GM18519 (cell line): ENCODE data around the gene ARGFX.
"Not testable (repeated sequence)": the region's sequence is repeated elsewhere in the genome, so short reads cannot be mapped to it uniquely, and the experiment has no call there.

Experiments
- ATAC-seq: cut with Tn5 transposase; IDR thresholded peaks from one replicate; pipeline ENCODE4 v1.9.1; 2021; ENCODE audit warnings: mild to moderate bottlenecking, moderate library complexity; ENCODE audit not compliant: unreplicated experiment, low FRiP score

ARGFX gene

DNA sequence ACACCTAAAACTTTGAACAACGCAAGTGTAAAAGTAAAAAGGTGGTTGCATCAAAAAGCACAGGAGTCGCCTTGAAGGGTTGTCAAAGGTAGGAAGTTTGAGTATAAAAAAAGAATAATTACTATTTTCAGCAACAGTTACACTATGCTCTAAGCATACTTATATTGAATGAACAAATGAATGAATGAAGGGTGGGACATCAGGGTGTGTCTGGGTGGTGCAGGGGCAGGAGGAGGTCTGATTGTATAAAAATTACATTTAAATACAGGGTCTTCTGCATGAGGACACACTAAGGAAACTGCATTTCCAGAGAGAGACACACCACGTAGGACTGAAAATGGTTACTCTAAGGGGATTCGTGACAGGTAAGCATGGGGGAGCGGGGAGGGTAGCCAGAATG, at the start of gene ARGFX:
ARGFX (plus strand) TSS at position 301 of the 400 bp plus-strand sequence. CDS start 2,765 bp downstream, outside the sequence.
- no peak for ATAC-seq

DNA sequence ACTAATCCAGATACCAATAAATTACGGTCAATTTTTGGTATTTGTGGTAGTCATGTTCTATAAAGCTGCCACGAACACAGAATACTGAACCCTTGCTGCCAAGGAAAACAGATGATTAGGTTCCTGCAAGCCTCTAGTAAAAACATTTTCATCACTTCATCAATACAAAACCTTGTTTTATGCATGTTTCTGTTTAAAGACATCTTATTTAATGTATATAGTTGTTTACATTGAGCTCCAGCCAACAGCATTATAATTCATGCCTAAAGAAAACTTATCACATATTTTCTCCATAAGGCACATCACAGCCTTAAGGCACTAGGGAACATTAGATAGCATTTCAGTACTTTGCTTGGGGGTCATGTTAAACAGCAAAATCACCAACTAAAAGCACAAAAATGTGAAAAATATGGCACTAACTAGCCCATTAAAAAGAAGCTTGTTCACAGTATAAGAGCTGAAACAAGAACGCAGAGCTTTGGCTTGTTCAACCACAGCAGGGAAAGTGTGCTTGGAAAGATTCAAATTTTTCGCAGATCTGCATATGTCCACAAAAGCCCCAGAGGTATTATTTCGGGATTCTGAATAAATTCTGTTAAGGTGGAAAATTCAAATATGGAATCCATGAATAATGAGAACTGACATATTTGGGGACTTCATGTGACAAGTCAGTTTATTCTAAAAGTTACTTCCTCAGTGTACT, 49.6 kb upstream of the ARGFX start:
- ATAC-seq: no peak

DNA sequence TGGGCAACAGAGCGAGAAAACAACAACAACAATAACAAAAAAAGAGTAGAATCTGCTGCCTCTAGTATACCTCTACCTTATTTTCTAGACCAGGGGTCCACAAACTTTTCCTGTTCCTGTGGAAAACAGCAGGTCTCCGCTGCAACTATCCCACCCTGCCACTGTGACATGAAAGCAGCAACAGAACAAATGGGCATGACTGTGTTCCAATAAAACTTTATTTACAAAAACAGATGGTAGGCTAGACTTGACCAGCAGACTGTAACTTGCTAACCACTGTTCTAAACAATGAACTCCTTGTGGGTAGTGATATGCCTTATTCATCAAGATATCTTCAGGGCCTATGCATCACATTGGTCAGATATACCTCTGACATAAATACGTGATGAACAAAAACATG, 47.2 kb upstream of the ARGFX start:
- ATAC-seq: no peak

DNA sequence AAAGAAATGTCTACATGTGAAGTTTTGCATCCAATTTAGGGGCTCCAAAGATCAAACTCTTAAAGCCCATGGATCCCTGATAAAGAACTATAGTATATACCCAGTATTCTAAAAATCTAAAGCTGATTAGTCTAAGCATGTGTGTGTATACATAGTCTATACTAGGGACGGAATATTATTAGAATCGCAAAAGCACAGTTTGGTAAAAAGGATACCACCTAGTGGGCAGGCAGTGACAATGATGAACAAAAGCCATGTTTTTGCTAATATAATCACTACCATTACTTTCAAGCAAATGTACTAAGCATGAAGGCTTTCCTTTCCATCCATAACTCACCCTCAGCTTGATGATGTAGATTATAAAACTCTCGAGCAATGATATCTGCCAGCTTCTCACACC, 38.4 kb upstream of the ARGFX start:
- no peak for ATAC-seq

DNA sequence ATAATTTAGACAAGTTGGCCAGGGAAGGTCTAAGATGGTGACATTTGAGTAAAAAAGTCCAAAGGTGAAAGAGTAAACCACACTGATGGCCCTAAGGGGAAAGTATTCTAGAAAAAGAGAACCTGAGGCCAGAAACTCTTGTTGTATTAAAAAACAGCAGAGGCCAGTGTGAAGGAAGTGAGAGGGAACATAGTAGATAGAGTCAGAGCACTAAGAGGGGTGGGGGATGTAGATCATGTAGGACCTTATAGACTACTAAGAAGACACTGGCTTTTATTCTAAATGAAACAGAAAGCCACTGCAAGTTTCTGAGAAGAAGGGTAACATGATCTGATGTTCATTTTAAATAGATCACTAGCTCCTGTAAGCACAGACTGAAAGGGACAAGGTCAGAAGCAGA, 36.5 kb upstream of the ARGFX start:
- ATAC-seq: no peak

DNA sequence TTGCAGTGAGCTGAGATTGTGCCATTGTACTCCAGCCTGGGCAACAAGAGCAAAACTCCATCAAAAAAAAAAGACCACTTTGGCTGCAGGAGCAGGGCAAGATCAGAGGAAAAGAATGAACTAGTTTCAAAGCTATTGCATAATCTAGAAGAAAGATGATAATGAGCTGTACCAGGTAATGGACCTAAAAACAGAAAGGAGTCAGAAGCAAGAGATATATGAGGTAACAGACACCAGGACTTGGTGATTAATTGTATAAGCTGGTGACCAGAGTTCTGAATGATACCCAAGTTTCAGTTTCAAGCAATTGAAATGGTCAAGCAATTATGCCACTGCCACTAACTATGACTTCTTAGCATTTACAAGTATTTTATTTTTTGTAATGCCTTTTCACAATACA, 24.8 kb upstream of the ARGFX start:
- ATAC-seq: no peak

DNA sequence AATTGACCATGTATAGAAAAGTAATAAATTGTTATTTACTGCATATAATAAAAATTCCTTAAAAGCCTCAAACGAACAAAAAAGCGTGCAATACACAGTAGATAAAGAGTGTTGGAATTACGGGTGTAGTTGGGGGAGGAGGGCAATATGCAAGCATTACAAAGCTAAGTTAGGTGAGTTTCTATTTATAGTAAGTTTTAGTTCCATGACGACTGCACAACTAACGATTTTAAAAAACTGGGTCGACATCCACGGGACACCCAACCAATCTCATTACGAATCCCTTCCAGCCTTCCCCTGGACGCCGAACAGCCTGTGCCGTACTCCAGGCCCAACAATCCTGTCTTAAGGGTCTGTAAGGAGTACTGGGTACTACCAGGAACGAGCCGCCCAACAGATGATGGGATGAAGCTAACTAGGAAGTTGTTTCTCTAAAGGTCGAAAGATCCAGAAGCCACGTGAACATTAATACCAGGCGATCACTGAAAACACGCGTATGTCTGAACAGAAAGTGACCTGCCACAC, 22.6 kb upstream of the ARGFX start:
- peak; percentile 3 for ATAC-seq

DNA sequence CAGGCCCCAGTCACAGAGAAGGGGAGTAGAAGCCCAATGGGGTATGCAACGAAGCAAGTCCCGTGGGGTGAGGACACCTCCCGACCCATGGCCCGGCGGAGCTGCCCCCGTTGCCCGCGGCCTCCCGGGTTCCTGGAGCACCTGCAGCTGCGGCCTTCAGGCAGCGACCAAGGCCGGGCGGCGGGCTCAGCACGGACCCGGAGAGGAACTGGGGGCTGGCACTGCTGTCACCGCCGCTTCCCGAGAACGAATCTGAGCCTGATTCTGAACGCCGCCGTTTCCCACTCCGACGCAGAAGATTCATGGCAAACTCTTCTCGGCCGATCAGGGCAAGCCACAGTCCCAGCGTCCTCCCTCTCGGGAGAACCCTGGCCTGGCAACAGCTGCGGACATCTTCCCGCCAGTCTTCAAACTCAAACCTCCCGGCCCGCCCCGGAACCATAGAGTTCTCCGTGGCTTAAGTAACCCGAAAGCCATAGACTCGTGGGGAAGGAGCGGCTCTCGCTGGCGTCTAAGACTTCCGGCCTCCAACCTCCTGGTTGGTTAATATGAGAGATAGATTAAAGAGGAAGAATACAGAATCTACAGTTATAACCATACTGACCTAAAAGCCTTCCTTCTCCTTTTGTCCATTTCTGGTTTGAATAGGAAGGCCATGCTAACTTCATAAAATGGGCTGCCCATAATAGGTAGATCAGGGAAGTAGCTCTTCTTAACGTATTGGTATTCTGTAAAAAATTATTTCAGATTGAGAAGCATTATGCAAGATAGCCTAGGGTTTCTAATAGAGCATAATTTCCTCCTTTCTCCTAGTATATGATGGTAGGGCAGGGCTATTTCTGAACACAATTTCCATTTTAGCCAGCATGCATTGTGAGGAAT, 21.9 kb upstream of the ARGFX start, which contains the start of gene POLQ:
POLQ (minus strand) TSS at position 415 of the 882 bp plus-strand sequence; CDS start at position 304, 111 bp downstream.
- ATAC-seq: peak; percentile 66

DNA sequence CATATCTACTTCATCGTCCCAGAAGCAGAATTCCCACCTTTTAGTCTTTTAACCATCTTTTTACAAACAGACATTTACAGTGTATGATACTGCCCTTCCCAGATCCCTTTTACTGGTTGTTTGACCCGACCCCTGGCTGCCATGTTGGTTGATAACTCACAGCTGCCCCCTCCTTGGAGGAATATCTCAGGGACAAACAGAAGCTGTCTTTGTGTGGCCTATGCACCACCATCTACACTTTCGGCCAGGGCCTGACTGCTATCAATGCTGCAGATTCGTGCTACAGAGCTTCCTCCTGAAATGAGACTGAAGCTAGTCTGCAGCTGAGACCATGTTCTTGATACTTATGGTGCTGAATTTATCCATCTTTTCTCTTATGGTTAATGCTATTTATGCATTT, 15.4 kb upstream of the ARGFX start:
- ATAC-seq: no peak

DNA sequence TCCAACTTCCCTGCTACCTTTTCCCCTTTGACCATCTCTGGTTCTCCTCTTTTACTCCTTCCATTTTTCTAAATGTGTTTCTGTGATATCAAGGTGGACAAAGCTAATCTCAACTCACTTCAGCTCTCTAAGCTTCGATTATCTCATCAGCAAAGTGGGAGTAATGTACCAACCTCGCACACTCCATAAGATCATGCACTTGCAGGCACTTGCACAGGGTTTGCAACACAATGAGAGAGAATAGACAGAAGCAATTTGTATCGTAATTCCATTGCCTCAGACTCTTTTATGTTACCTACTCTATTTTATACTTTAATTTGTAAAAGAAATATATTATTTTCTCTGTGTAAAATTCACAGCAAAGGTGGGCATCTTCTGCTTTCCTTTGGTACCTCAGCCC, 15.0 kb upstream of the ARGFX start:
- no peak for ATAC-seq

DNA sequence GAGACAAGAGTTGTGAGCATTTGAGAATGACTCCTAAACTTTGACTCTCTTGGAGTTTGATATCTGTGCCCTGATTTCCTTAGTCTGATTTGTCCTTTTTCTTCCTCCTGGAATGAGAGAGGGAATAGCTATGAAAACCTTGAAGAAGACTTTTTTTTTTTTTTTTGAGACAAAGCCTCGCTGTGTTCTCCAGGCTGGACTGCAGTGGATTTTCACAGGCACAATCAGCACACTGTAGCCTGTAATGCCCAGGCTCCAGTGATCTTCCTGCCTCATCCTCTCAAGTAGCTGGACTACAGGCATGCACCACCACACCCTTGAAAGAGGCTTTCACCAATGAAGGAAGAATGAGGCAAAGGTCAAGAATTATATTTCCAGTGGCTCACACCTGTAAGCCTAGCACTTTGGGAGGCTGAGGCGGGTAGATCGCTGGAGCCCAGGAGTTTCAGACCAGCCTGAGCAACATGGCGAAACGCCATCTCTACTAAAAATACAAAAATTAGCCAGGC, 10.3 kb upstream of the ARGFX start:
- ATAC-seq: no peak

DNA sequence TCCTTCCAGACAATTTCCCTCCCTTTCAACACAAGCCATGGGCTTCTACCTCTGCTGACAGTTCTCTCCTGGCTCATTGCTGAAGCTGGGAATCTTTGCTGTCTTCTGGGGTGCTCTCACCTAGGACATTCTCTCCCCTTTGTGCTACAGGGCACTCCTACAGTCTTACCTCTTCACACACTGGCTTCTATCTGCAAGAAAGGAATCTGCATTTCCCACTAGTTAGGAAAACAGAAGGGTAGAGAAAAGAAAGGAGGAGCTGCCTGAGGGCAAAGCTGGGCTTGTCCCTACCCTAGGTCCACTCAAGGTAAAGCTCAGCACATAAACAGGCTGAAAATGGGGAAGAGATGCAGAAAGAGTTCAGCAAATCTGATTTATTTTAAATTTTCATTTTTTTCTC, 5.6 kb upstream of the ARGFX start:
- ATAC-seq: no peak

DNA sequence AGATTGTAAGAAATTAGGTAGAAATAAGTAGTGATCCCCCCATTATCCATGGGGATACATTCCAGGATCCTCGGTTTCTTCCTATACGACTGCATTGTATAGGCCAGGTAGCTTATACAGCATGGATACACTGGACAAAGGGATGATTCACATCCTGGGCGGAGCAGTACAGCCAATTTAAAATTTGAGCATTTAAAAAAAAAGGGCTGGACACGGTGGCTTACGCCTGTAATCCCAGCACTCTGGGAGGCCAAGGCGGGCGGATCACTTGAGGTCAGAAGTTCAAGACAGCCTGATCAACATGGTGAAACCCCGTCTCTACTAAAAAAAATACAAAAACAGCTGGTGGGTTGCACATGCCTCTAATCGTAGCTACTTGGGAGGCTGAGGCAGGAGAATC, 976 bp upstream of the ARGFX start:
- ATAC-seq: no peak

DNA sequence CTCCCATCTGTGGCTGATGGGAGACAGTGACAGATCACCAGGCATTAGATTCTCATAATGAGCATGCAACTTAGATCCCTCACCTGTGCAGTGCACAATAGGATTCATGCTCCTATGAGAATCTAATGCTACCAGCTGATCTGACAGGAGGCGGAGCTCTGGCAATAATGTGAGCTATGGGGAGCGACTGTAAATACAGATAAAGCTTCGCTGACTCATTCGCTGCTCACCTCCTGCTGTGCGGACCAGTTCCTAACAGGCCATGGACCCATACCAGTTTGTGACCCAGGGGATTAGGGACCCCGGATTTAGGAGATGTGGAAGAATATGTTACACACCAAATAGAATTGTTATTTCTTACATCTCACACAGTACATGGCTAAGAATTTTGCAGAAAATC, 6.7 kb downstream of the ARGFX start:
- no peak for ATAC-seq

DNA sequence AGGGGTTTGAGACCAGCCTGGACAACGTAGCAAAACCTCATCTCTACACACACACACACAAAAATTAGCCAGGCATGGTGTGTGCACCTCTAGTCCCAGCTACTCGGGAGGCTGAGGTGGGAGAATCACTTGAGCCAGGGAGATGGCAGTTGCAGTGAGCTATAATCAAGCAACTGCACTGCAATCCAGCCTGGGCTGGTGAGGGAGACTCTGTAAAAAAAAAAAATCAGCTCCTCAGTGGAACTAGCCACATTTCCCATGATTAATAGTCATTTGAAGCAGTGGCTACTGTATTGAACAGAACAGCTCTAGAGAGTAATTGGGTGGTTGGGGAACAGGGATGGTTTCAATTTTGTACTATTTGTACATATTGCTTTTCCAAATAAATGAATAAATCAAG, 13.9 kb downstream of the ARGFX start:
- no peak for ATAC-seq

DNA sequence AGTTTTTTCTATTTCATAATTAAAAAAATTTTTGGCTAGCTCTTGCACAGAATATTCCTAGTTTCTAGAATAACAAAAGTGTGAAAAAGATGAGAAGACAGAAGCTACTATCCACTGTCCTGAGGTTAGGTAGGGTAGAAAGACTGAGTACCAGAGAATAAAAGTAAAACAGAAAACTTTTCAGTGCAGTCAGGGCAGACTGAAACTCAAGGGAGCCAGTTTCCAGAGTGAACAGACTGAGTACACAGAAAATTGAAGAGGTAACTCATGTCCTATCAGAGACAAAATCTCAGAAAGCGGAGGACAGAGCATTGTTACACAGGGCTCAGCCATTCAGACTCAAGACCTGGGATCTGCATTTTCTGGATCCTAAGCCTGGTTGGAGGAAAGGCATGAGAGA, 16.7 kb downstream of the ARGFX start:
- no peak for ATAC-seq

DNA sequence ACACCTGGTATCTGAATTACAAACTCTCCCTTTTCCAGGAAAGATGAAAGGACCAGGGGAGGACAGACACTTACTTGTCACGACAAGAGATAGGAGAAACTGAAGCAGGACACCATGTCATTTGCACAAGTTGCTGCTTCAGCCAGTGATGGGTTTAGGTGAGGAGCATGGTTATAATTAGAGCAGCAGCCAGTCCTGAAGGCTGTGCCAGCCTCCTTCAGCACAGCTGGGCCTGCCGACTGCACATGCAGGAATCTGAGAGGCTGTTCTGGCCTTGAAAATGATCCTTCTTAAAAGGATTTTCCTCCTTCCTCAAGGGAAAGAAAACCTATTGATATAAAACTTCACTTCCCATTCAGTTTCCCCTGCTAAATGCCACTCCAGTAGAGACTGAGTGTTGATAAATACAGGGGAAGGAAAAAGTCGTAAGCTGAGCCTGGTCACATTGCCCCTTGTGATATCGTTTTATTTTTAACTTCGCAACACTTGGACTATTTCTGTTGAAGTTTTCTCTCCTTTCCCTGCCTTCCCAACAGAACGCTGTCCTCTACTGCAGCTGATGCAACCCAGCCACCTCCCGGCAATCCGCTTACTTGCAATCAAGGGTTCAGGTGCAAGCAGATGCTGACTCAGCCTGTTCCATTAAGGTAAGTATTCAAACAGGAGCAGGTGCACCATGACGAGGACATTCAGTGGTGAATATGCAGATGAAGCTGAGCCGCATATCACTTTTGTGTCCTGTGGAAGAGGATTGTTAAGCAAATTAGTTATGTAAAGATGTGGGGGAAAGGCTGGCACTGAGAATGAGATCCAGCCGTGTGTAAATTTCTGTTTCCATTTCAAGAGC, 25.3 kb downstream of the ARGFX start, which contains the start of gene FBXO40:
FBXO40 (plus strand) TSS at position 524 of the 847 bp plus-strand sequence. CDS start 27,197 bp downstream, outside the sequence.
- no peak for ATAC-seq

DNA sequence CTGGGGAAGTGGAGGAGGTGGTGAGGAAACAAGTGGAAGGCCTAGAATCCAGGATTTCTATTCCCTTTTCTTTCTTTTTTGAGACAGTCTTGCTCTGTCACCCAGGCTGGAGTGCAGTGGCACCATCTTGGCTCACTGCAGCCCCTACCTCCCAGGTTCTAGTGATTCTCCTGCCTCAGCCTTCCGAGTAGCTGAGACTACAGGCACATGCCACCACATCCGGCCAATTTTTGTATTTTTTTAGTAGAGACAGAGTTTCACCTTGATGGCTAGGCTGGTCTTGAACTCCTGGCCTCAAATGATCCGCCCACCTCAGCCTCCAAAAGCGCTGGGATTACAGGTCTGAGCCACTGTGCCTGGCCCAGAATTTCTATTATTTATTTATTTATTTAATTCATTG, 26.1 kb downstream of the ARGFX start:
- not testable (repeated sequence) for ATAC-seq

DNA sequence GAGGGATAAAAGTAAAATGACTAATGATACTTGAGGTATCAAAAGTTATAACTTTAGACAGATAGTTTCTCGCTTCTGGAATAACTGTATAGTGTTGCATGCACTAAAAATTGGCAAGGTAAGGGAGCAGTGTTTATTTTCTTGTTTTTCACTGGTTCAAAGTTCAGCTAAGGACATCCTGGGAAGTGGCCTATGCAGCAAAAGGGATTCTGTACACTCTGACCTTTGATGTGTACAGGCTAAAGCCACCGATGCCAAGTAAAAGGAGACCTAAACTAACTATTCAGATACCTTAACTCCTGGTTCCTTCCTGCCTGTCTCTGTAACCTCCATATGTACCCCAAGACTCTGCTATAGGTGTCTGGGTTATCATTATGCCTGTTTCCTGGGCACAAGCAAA, 27.1 kb downstream of the ARGFX start:
- ATAC-seq: no peak

DNA sequence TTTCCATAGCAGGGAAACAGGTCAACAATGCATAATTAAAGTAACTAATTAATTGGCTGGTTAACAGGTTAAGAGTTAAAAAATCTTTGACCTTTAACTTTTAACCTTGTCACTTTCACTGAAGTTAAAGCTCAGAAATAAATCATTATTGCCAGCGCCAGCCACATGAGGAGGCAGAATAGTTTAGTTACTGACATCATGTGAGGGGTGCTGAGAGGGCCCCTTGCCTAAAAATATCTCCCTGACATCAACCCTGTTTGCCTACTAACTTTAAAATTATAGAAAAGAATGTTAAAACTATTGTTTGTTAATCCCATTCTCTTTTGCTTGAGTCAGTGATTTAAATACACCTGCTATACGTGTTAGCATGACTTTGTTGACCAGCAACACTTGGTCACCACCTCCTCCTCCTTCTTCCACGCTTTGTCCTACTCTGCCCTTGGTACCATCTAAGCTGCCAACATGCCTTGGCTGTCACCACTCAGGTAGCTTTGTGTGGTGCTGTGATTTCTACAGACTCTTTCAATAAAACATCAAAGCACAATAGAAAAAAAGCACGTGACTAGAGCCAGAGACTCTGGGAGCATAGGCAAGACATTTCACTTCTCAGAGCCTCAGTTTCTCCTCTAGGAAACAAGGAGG, 28.1 kb downstream of the ARGFX start:
- no peak for ATAC-seq
